Right atrium auricular region (tissue), 2 donors: ENCODE data around the gene FAM24B. TPM values are rescaled to one million over a fixed set of nuclear protein-coding genes. Genes with fewer than 3 reads are reported as not detected.
"Not testable (repeated sequence)": the region's sequence is repeated elsewhere in the genome, so short reads cannot be mapped to it uniquely, and the experiment has no call there.

Experiments
- DNase-seq: peaks from one replicate; pipeline ENCODE4 v3.0.0-alpha.2; 2019; ENCODE audit warnings: low spot score
- H3K27ac ChIP-seq, 2 donors: fragments of 200-600 bp; sonication (generic); 1 replicate in 1 of 2; 2 replicates in 1 of 2; pipeline ENCODE4 v1.5.1; 2016 to 2019
- H3K27me3 ChIP-seq, 2 donors: fragments of 200-600 bp; sonication (generic); one replicate each; pipeline versions ENCODE4 v1.5.1 to v1.6.0; 2017 to 2019
- H3K36me3 ChIP-seq: fragments of 200-600 bp; sonication (generic); one replicate; pipeline ENCODE4 v1.5.1; 2016
- H3K4me1 ChIP-seq, 2 donors: fragments of 200-600 bp; sonication (generic); one replicate each; pipeline versions ENCODE4 v1.5.1 to v1.6.0; 2017 to 2019
- H3K4me3 ChIP-seq, 2 donors: fragments of 200-600 bp; sonication (generic); 1 replicate in 1 of 2; 2 replicates in 1 of 2; pipeline ENCODE4 v1.5.1; 2017 to 2019; ENCODE audit warnings: mild to moderate bottlenecking in 1 of 2, moderate library complexity in 1 of 2
- H3K9me3 ChIP-seq, 2 donors: fragments of 200-600 bp; sonication (generic); one replicate each; pipeline ENCODE4 v1.5.1; 2019
- total RNA-seq, 2 donors: library from RNA; depleted of rRNA; stranded (reverse); fragments of >200 nt; gene quantifications; one replicate each; pipeline ENCODE4 v1.1.0, GENCODE V29; 2016
- TF ChIP-seq, protein P1 (sequence below), 2 donors: fragments of 200-600 bp; sonication (generic); IDR thresholded peaks; one replicate each; pipeline ENCODE4 v1.5.1; 2019; ENCODE audit warnings: antibody characterized with exemption in 2 of 2

The FAM24B gene
- total RNA-seq, 2 donors from 2014 or later: 1.1 to 1.7 TPM

DNA sequence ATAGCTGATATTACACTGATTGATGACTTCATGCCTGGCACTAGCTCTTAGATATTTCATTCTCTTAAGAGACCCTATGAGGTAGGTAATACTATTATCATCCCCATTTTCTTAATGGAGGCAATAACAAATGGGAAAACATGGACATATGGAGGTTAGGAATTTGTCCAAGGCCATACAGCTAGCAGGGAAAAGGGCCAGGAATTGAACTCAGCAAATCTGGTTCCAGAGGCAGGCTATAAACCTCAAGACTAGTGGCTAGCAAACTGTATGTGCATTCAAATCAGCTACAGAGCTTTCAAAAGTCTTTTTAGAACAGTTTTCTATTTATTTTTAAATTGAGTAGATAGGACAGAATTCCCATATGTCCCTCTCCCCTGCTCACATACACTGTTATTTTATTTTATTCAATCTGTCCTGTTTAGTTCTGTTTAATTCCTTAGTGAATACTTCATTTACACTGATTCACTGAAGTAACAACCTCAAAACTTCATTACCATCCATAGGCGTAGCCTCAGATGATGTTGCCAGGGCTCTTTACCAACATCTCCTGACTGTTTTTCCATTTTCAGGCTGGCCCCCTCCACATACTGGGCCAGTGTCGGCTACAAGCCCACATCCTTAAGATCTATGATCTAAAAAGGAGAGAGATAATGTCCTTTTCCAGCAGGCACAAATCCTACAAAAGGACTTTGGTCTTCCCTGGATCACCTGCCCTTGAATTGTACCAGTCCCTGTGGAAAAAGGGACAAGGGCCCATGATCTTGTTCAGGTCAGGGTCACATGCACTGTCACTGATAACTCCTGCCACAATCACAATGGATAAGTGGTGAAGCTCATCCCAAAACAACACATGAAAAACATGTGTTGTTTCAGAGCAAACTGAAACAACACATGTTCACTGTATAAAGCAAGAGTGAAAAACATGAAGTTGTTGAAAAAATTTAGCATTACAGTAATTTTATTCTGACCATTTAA is 15.9 kb downstream of the FAM24B start:
- Histone ChIP-seq H3K4me1 (no peaks in the 10 kb centered on the region), H3K9me3 (no peaks in the 10 kb centered on the region), H3K4me3 (no peak overlapping the region), H3K36me3 (no peaks in the 10 kb centered on the region), H3K27ac (no peak overlapping the region), H3K27me3 (no peaks in the 10 kb centered on the region)
- TF ChIP-seq, protein P1, sequence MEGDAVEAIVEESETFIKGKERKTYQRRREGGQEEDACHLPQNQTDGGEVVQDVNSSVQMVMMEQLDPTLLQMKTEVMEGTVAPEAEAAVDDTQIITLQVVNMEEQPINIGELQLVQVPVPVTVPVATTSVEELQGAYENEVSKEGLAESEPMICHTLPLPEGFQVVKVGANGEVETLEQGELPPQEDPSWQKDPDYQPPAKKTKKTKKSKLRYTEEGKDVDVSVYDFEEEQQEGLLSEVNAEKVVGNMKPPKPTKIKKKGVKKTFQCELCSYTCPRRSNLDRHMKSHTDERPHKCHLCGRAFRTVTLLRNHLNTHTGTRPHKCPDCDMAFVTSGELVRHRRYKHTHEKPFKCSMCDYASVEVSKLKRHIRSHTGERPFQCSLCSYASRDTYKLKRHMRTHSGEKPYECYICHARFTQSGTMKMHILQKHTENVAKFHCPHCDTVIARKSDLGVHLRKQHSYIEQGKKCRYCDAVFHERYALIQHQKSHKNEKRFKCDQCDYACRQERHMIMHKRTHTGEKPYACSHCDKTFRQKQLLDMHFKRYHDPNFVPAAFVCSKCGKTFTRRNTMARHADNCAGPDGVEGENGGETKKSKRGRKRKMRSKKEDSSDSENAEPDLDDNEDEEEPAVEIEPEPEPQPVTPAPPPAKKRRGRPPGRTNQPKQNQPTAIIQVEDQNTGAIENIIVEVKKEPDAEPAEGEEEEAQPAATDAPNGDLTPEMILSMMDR (IDR thresholded peaks at IDR 0.05): no peak
- no peak for DNase-seq

DNA sequence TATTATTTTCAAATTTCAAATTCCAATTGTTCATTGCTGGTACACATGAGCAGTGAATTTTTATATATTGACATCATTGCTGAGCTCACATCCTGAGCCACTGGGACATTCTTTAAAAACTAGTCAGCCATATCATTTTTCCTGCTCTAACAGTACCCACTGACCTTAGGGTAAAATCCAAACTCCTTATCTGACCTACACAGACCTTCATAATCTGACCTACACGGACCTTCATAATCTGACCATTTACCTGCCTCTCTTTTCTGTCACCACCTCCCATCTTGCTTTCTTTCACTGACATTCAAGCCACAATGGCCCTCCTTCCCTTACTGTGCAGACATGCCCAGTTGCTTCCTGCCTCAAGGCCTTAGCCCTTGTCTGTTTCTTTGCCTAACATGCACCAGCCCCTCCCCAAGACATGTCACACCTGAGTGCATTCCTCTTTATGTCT is 17.6 kb downstream of the FAM24B start:
- Histone ChIP-seq H3K36me3 (no peaks in the 10 kb centered on the region), H3K27ac (no peak overlapping the region), H3K9me3 (no peaks in the 10 kb centered on the region), H3K4me3 (no peak overlapping the region), H3K27me3 (no peaks in the 10 kb centered on the region), H3K4me1 (no peaks in the 10 kb centered on the region)
- TF ChIP-seq, protein P1 (IDR thresholded peaks at IDR 0.05): no peak
- DNase-seq: no peak

DNA sequence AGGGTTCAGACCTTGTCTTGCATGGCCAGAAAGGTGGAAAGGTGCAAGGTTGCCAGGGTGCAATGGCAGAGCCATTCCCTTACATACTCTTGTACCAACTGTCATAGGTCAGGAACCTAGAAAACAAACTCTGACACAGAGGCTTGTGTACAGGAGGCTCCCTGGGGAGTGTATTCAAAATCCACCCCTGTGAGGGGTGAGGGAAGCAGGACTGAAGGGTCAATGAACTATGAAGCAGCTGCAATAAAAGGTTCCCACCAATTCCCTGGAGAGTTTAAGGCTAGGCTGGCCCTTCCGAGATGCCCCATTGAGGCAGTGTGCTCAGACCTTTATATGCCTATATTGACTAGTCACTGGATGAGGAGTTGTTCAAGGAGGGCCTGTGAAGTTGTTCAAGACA is 19.9 kb downstream of the FAM24B start:
- Histone ChIP-seq H3K27me3 (no peaks in the 10 kb centered on the region), H3K9me3 (no peaks in the 10 kb centered on the region), H3K4me3 (no peak overlapping the region), H3K36me3 (no peaks in the 10 kb centered on the region), H3K4me1 (no peaks in the 10 kb centered on the region), H3K27ac (no peak overlapping the region)
- no peak for DNase-seq
- TF ChIP-seq, protein P1 (IDR thresholded peaks at IDR 0.05): no peak

DNA sequence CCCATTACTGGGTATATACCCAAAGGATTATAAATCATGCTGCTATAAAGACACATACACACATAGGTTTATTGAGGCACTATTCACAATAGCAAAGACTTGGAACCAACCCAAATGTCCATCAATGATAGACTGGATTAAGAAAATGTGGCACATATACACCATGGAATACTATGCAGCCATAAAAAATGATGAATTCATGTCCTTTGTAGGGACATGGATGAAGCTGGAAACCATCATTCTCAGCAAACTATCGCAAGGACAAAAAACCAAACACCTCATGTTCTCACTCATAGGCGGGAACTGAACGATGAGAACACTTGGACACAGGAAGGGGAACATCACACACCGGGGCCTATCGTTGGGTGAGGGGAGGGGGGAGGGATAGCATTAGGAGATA is 21.3 kb downstream of the FAM24B start:
- H3K36me3 ChIP-seq, DNase-seq: not testable (repeated sequence)

DNA sequence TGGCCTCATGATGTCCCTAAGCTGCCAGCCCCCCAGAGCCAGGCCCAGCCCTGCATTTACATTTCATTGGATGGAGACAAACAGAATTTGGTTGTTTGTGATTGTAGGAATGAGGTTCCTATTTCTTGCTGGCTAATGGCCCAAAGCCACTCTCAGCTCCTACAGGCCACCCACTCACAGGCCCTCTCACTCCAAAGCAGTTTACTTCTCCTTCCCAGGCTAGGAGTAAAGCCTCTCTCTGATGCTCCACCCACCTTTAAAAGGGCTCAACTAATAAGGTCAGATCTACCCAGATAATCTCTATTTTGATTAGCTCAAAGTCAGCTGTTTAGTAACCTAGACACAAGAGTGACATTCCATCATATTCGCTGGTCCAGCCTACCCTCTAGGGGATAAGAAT is 22.5 kb downstream of the FAM24B start:
- Histone ChIP-seq H3K4me3 (no peak overlapping the region), H3K27me3 (no peaks in the 10 kb centered on the region), H3K36me3 (no peaks in the 10 kb centered on the region), H3K9me3 (no peaks in the 10 kb centered on the region), H3K4me1 (no peaks in the 10 kb centered on the region), H3K27ac (no peak overlapping the region)
- TF ChIP-seq, protein P1 (IDR thresholded peaks at IDR 0.05): no peak
- no peak for DNase-seq

More for the DNA sequence above, 21.3 kb downstream of the FAM24B start:
- H3K4me3 ChIP-seq, H3K27ac ChIP-seq, H3K4me1 ChIP-seq, H3K27me3 ChIP-seq, H3K9me3 ChIP-seq: not testable (repeated sequence)

DNA sequence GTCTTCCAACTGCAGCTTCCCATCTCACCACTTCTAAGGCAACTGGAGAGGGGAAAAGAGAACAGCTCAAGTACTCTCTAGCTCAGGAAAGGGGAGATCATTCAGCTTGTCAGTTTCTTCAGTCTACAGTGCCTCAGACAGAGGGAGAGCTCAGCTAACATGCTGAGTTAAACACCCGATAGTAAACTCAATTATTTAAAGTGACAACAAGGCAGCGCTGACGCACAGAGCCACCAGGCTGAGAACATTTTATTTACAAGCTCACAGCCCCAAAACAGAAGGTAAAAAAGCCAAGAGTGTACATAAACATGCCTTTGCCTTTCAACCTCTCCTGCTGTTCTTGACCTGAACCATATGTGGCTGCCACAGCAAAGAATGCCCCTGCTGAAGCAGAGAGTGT is 23.6 kb downstream of the FAM24B start:
- Histone ChIP-seq H3K9me3 (no peaks in the 10 kb centered on the region), H3K36me3 (no peaks in the 10 kb centered on the region), H3K4me3 (no peak overlapping the region), H3K27me3 (no peaks in the 10 kb centered on the region), H3K27ac (no peak overlapping the region), H3K4me1 (no peaks in the 10 kb centered on the region)
- TF ChIP-seq, protein P1 (IDR thresholded peaks at IDR 0.05): no peak
- no peak for DNase-seq
